GM18508 (cell line): Measurements from ENCODE around the gene MCM10.

Source experiments
- ATAC-seq: cut with Tn5 transposase; IDR thresholded peaks from one replicate; pipeline ENCODE4 v1.9.1; 2021; ENCODE audit warnings: moderate number of reproducible peaks; ENCODE audit not compliant: insufficient read depth, unreplicated experiment

MCM10 gene

DNA sequence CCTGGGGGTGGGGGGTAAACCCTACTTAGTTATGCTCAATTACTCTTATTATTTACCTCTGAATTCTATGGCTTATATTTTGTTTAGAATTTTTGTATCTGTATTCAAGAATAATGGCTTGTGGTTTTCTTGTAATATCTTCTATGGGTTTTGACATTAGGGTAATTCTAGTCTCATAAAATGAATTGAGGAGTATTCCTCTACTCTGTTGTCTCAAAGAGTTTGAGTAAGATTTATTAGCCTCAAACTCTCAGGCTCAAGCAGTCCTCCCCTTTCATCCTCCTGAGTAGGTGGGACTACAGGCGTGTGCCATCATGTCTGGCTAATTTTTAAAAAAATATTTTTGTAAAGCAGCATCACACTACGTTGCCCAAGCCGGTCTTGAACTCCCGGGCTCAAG lies 92.4 kb downstream of the MCM10 start:
- ATAC-seq = no peak

DNA sequence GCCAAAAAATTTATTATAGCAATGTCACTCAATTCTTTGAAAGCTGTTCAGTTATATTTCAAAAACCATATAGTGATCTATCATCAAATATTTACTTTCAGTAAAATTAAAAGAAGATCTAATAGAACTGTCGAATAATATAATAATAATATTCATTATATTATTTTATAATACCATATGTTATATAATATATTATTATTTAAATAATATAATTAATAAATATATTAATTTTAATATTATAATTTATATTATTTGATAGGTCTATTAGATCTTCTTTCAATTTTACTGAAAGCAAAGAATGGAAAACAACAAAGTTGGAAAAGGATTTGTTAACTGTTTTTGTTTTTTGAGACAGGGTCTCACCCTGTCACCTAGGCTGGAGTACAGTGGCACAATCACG lies 95.3 kb downstream of the MCM10 start:
- ATAC-seq = no peak

DNA sequence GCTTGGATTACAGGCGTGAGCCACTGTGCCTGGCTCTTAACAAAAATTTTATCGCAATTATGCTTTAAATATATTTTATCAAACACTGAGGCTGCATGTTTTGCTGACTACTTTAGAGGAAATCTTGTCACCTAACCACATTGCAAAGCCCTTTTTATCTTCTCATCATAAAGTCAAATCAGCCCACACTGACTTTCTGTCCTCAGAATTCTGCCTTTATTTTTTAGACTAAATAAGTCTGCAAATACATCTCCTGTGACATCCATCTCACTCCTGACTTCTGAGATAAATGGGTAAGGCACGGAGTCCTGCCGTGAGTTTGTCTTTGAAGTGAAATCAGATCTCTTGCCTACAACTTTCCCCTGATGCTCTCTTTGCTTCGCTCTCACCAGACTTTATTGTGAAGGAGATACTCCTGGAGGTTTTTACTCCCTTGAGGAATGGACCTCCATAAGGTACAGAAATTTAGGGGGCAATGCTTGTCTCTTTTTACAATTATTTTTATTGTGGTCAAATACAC lies 96.3 kb downstream of the MCM10 start:
- ATAC-seq = no peak
